Adipocyte (in vitro differentiated cells): ENCODE data around the gene OTOGL.
"Not testable (repeated sequence)": the region's sequence is repeated elsewhere in the genome, so short reads cannot be mapped to it uniquely, and the experiment has no call there.

Source experiments
- DNase-seq: peaks from one replicate; pipeline ENCODE4 v3.0.0-alpha.2; 2015; ENCODE audit warnings: low read depth
- H3K27me3 ChIP-seq: replicated peaks from 2 replicates; pipeline ENCODE4 v1.7.0; 2013; ENCODE audit warnings: mild to moderate bottlenecking, low read length, moderate library complexity; ENCODE audit not compliant: control insufficient read depth, insufficient read depth
- H3K36me3 ChIP-seq: 2 replicates; pipeline ENCODE4 v1.7.0; 2013; ENCODE audit warnings: low read length, mild to moderate bottlenecking, moderate library complexity; ENCODE audit not compliant: control insufficient read depth, insufficient read depth, severe bottlenecking
- H3K4me1 ChIP-seq: 2 replicates; pipeline ENCODE4 v1.7.0; 2013; ENCODE audit warnings: mild to moderate bottlenecking, low read length, moderate library complexity; ENCODE audit not compliant: control insufficient read depth, insufficient read depth
- H3K4me3 ChIP-seq: 2 replicates; pipeline ENCODE4 v1.7.0; 2013; ENCODE audit warnings: mild to moderate bottlenecking, low read length, moderate library complexity
- H3K9ac ChIP-seq: 2 replicates; pipeline ENCODE4 v1.7.0; 2013; ENCODE audit warnings: mild to moderate bottlenecking, low read length, moderate library complexity
- H3K9me3 ChIP-seq: 2 replicates; pipeline ENCODE4 v1.7.0; 2013; ENCODE audit warnings: mild to moderate bottlenecking, low read length, moderate library complexity; ENCODE audit not compliant: control insufficient read depth

Gene OTOGL

GRCh38 chr12:80135624-80136023, 36.3 kb downstream of the OTOGL start:
- Histone ChIP-seq H3K4me3 (no peak overlapping the region), H3K9ac (no peak overlapping the region), H3K4me1 (no peaks in the 10 kb centered on the region), H3K27me3 (no peaks in the 10 kb centered on the region), H3K9me3 (no peaks in the 10 kb centered on the region), H3K36me3 (no peaks in the 10 kb centered on the region)
- no peak for DNase-seq

DNA sequence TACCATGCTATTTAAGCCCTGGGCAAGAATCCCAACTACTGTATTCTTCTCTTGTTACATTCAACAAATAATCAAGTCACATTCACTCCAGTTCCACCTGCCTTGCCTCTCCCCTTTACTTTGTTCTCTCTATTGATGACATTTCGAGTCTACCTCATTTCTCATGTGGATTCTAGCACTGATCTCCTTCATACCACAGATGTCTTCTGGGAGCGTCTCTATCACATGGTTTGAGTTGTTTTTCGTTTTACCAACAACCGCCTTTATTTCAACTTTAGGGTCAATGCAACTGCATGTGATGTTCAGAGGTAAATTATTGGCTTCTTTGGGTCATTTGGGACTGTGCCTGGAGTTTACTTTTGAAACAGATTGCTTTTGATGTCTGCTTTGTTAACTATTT, 40.7 kb downstream of the OTOGL start:
- no peak overlapping the region for H3K4me3 ChIP-seq
- no peak for DNase-seq
- H3K9me3 ChIP-seq, result no peaks in the 10 kb centered on the region
- no peaks in the 10 kb centered on the region for H3K4me1 ChIP-seq
- H3K27me3 ChIP-seq, result no peaks in the 10 kb centered on the region
- H3K9ac ChIP-seq, result no peak overlapping the region
- no peaks in the 10 kb centered on the region for H3K36me3 ChIP-seq

GRCh38 chr12:80142640-80143039, 43.3 kb downstream of the OTOGL start:
- no peak for DNase-seq

DNA sequence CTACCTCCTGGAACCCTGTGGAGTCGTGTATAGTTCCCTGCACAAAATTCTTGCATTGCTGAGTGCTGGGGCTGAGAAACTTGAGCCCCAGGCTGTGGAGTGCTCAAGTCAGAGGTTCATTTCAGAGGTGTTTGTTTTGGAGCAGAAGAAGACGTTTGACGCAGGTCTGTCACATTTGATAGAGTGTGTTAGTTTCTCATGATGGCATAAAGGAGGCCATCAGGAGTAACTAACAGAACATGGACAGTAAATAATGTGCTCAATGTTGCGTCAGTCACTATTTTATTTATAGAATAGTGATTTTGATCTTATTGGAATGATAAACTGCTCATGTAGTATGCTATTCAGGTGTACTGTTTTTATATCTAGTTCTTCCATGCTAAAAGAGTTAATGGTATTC, 44.2 kb downstream of the OTOGL start:
- no peak overlapping the region for H3K9ac ChIP-seq
- H3K36me3 ChIP-seq, result no peaks in the 10 kb centered on the region
- no peaks in the 10 kb centered on the region for H3K9me3 ChIP-seq
- H3K27me3 ChIP-seq, result no peaks in the 10 kb centered on the region
- DNase-seq, result no peak
- H3K4me3 ChIP-seq, result no peak overlapping the region
- H3K4me1 ChIP-seq, result no peaks in the 10 kb centered on the region

More at GRCh38 chr12:80142640-80143039, 43.3 kb downstream of the OTOGL start:
- no peak overlapping the region for H3K4me3 ChIP-seq
- no peaks in the 10 kb centered on the region for H3K9me3 ChIP-seq
- H3K4me1 ChIP-seq, result no peaks in the 10 kb centered on the region
- H3K9ac ChIP-seq, result no peak overlapping the region
- H3K36me3 ChIP-seq, result no peaks in the 10 kb centered on the region
- no peaks in the 10 kb centered on the region for H3K27me3 ChIP-seq

GRCh38 chr12:80149547-80150313, 50.4 kb downstream of the OTOGL start:
- not testable (repeated sequence) for H3K4me3 ChIP-seq, H3K4me1 ChIP-seq, DNase-seq, H3K27me3 ChIP-seq, H3K36me3 ChIP-seq, H3K9me3 ChIP-seq, H3K9ac ChIP-seq

GRCh38 chr12:80151131-80151530, 51.8 kb downstream of the OTOGL start:
- H3K9me3 ChIP-seq, result no peaks in the 10 kb centered on the region
- no peak overlapping the region for H3K4me3 ChIP-seq
- DNase-seq, result no peak
- H3K36me3 ChIP-seq, result no peaks in the 10 kb centered on the region
- peaks cover 10% of the 10 kb centered on the region for H3K4me1 ChIP-seq
- no peak overlapping the region for H3K9ac ChIP-seq
- no peaks in the 10 kb centered on the region for H3K27me3 ChIP-seq

GRCh38 chr12:80154261-80154660, 54.9 kb downstream of the OTOGL start:
- no peaks in the 10 kb centered on the region for H3K9me3 ChIP-seq
- H3K27me3 ChIP-seq, result no peaks in the 10 kb centered on the region
- DNase-seq, result peak; percentile 8
- no peak overlapping the region for H3K9ac ChIP-seq
- no peaks in the 10 kb centered on the region for H3K36me3 ChIP-seq
- no peak overlapping the region for H3K4me3 ChIP-seq
- H3K4me1 ChIP-seq, result peaks cover 15% of the 10 kb centered on the region

DNA sequence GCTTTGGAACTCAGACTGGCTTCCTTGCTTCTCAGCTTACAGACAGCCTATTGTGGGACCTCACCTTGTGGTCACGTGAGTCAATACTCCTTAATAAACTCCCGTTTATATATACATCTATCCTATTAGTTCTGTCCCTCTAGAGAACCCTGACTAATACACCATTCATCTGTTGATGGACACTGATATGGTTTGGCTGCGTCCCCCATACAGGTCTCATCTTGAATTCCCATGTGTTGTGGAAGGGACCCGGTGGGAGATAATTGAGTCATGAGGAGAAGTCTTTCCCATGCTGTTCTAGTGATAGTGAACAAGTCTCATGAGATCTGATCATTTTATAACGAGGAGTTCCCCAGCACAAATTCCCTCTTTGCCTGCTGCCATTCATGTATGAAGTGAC, 57.0 kb downstream of the OTOGL start:
- peaks cover 15% of the 10 kb centered on the region for H3K4me1 ChIP-seq
- H3K27me3 ChIP-seq, result no peaks in the 10 kb centered on the region
- H3K9me3 ChIP-seq, result no peaks in the 10 kb centered on the region
- no peak for DNase-seq
- H3K36me3 ChIP-seq, result no peaks in the 10 kb centered on the region
- no peak overlapping the region for H3K9ac ChIP-seq
- no peak overlapping the region for H3K4me3 ChIP-seq

GRCh38 chr12:80157645-80158044, 58.3 kb downstream of the OTOGL start:
- peaks cover 10% of the 10 kb centered on the region for H3K4me1 ChIP-seq
- H3K36me3 ChIP-seq, result no peaks in the 10 kb centered on the region
- H3K9me3 ChIP-seq, result no peaks in the 10 kb centered on the region
- H3K4me3 ChIP-seq, result no peak overlapping the region
- DNase-seq, result peak; percentile 24
- H3K27me3 ChIP-seq, result no peaks in the 10 kb centered on the region
- H3K9ac ChIP-seq, result no peak overlapping the region

- no peaks in the 10 kb centered on the region for H3K9me3 ChIP-seq
- H3K4me1 ChIP-seq, result peaks cover 10% of the 10 kb centered on the region
- H3K27me3 ChIP-seq, result no peaks in the 10 kb centered on the region
- H3K9ac ChIP-seq, result no peak overlapping the region
- DNase-seq, result peak; percentile 38
- H3K36me3 ChIP-seq, result no peaks in the 10 kb centered on the region
- no peak overlapping the region for H3K4me3 ChIP-seq
Observed at GRCh38 chr12:80161612-80162011, 62.3 kb downstream of the OTOGL start.

- Histone ChIP-seq H3K9me3 (no peaks in the 10 kb centered on the region), H3K4me3 (no peak overlapping the region), H3K4me1 (peaks cover 10% of the 10 kb centered on the region), H3K9ac (no peak overlapping the region), H3K36me3 (no peaks in the 10 kb centered on the region), H3K27me3 (no peaks in the 10 kb centered on the region)
- no peak for DNase-seq
Observed at GRCh38 chr12:80162177-80162576, 62.8 kb downstream of the OTOGL start.

DNA sequence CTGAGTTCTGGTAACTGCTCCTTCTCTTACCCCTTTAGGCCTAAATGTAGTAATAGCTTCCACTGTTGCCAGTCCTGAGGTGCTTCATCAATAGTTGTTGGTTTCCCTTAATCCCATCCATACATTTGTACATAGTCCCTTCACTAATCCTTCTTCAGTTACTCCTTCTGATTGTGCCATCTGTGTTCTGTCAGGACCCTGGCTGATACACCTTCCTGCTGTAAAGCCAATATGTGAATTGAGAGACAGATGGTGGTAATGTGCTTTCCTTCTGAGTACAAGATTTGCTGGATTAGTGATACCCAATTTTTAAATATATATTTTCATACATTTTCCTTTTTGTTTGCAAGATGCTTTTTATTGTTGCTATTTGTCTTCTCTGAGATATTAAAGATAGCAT, 66.4 kb downstream of the OTOGL start:
- H3K27me3 ChIP-seq, result no peaks in the 10 kb centered on the region
- H3K9me3 ChIP-seq, result no peaks in the 10 kb centered on the region
- H3K4me3 ChIP-seq, result no peak overlapping the region
- H3K4me1 ChIP-seq, result peaks cover 5% of the 10 kb centered on the region
- no peak overlapping the region for H3K9ac ChIP-seq
- H3K36me3 ChIP-seq, result no peaks in the 10 kb centered on the region
- DNase-seq, result no peak
